ENCODE data around the gene ARAF.
"Not testable (repeated sequence)": the region's sequence is repeated elsewhere in the genome, so short reads cannot be mapped to it uniquely, and the experiment has no call there.

The ARAF gene

GRCh38 chrX:47586043-47586787 lies 25.2 kb downstream of the ARAF start:
- no peak for DNase-seq

GRCh38 chrX:47587091-47587891 lies 26.3 kb downstream of the ARAF start:
- no peak for DNase-seq

- DNase-seq: no peak
Measured at GRCh38 chrX:47587906-47588735, 27.1 kb downstream of the ARAF start.

GRCh38 chrX:47590984-47591383 lies 30.0 kb downstream of the ARAF start:
- DNase-seq: no peak

- DNase-seq: no peak
Measured at GRCh38 chrX:47593522-47593921, 32.5 kb downstream of the ARAF start.

- no peak for DNase-seq
Measured at GRCh38 chrX:47595716-47596251, 34.8 kb downstream of the ARAF start.

- DNase-seq: no peak
Measured at GRCh38 chrX:47596256-47596655, 35.3 kb downstream of the ARAF start.

DNA sequence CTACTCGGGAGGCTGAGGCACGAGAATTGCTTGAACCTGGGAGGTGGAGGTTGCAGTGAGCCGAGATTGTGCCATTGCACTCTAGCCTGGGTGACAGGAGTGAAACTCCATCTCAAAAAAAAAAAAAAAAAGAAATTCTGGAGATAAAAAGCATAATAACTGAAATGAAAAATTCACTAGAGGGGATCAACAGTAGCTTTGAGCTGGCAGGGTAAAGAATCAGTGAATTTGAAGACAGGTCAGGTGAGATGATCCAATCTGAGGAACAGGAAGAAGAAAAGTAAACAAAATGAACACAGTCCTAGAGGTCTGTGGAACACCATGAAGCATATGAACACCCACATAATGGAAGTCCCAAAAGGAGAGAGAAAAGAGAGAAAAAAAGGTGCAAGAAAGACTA lies 36.2 kb downstream of the ARAF start:
- DNase-seq: no peak

GRCh38 chrX:47603125-47603524 lies 42.1 kb downstream of the ARAF start:
- DNase-seq: not testable (repeated sequence)

DNA sequence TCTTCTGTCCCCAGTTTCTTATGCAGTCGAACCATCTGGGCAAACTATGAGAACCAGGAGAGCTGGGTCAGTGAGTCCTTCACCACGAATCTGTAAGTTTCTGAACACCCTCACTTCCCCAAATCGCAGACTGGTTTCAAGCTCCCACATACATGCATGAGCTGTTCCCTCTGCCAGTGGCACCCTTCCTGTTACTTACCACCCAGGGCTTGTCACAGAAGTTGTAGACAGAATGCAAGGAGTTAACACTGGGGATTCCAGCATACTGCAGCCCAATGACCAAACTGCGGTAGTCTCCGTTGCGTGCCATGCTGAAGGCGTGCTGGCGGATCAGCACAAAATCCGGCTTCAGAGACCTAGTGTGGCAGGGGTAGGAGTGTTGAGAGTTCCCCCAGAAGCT lies 44.0 kb downstream of the ARAF start:
- DNase-seq: no peak

GRCh38 chrX:47607091-47607490 lies 46.1 kb downstream of the ARAF start:
- no peak for DNase-seq

- no peak for DNase-seq
Measured at GRCh38 chrX:47608130-47608810, 47.3 kb downstream of the ARAF start.

GRCh38 chrX:47610511-47610910 lies 49.5 kb downstream of the ARAF start:
- no peak for DNase-seq

- no peak for DNase-seq
Measured at GRCh38 chrX:47611489-47611888, 50.5 kb downstream of the ARAF start.

- no peak for DNase-seq
Measured at GRCh38 chrX:47611926-47612325, 50.9 kb downstream of the ARAF start.

DNA sequence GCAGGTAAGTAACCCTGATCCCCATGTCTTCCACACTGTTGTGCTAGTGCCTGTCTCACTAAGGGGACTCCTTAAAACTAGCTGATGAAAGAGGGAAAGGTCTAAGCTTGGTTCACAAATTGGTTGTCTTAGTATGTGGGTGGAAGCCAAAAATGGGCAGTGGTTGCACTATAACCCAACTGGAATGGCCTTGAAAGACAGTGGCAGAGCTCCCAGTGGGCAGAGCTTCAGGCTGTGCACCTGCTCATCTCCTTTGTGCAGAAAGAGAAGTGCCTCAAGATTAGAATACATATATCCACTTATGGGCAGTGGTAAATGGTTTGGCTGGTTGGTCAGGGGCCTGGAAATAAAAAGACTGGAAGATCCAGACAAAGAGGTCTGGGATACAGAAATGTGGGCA lies 51.4 kb downstream of the ARAF start:
- DNase-seq: no peak

- DNase-seq: no peak
Measured at GRCh38 chrX:47613082-47613481, 52.1 kb downstream of the ARAF start.

- no peak for DNase-seq
Measured at GRCh38 chrX:47614618-47615017, 53.6 kb downstream of the ARAF start.

DNA sequence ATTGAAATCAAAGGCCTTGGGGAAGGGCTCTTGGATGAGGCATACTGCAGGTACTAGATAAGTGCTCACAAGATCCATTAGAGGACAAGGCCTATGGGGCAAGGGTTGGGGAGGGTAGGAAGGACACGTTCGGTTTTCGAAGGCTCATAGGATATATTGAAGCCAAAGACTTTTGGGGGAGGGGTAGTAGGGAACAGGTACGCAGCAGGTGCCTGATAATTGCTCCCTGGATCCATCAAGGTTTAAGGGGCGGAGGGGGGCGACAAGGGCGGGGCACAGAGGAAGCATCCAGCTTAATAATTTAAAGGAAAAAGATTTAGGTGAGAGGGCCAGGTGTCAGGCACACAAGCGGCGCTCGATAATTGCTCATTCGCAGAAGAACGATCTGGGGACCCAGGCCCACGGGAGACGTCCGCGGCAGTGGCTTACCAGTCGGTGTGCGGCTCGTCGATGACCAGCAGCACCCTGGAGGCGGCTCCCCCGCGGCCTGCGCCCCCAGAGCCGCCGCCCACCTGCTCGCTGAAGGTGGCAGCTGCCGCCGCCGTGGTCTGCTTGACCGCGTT lies 58.0 kb downstream of the ARAF start:
- no peak for DNase-seq

GRCh38 chrX:47619486-47620302 lies 58.7 kb downstream of the ARAF start, which contains the start of gene SYN1:
Gene SYN1, minus strand, starts transcription at chrX:47619857. Its CDS starts 129 bp downstream, at chrX:47619728.
- peak; percentile 60 to 63 for DNase-seq

GRCh38 chrX:47620303-47620685 lies 59.3 kb downstream of the ARAF start:
- DNase-seq: no peak

All from hippocampal formation (tissue), 2 donors.